ENCODE data around the gene CCDC117. TPM values are rescaled to one million over a fixed set of nuclear protein-coding genes. Genes with fewer than 3 reads are reported as not detected.
"Not testable (repeated sequence)": the region's sequence is repeated elsewhere in the genome, so short reads cannot be mapped to it uniquely, and the experiment has no call there.

Gene CCDC117
- total RNA-seq, 1 donor from 2014 or later: 16.2 TPM

- H3K4me3 ChIP-seq (ENCODE audit: low read length in 3 of 3): no peak overlapping the region
- H3K9me3 ChIP-seq (ENCODE audit: control insufficient read depth in 3 of 3, low read length in 3 of 3): no peaks in the 10 kb centered on the region
- no peak overlapping the region for H3K9ac ChIP-seq (ENCODE audit: low read depth in 1 of 3, low read length in 3 of 3)
- no peaks in the 10 kb centered on the region for H3K36me3 ChIP-seq (ENCODE audit: control insufficient read depth in 3 of 3, insufficient read depth in 3 of 3, low read length in 3 of 3)
- H3K4me1 ChIP-seq (ENCODE audit: control insufficient read depth in 3 of 3, insufficient read depth in 3 of 3, low read length in 3 of 3): peaks cover 17 to 40% (median 26%) of the 10 kb centered on the region in 3 donors
- H3K27ac ChIP-seq (ENCODE audit: low read depth, low read length): no peak overlapping the region
- no peaks in the 10 kb centered on the region for H3K27me3 ChIP-seq (ENCODE audit: control insufficient read depth in 3 of 3, insufficient read depth in 3 of 3, low read length in 3 of 3)
Measured at GRCh38 chr22:28815729-28816128, 43.2 kb downstream of the CCDC117 start.

DNA sequence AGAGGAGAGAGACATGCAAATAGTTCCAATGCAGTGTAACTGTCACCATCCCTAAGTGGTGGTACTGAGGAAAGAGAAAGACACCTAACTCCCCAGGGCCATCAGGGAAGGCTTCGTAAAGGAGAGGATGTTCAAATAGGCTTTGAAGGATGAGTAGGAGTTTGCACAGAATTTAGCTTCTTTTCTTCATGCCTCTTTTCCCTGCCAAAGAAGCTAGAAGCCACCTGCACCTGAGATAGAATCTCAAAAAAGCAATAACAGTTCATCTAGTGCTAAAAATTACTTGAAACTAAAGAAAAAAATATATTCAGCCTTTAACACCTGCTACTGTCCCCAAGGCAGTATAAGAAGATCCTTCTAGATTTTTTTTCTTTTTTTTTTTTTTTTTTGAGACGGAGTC, 44.6 kb downstream of the CCDC117 start:
- no peak overlapping the region for H3K9ac ChIP-seq (ENCODE audit: low read depth in 1 of 3, low read length in 3 of 3)
- no peaks in the 10 kb centered on the region for H3K9me3 ChIP-seq (ENCODE audit: control insufficient read depth in 3 of 3, low read length in 3 of 3)
- H3K4me1 ChIP-seq (ENCODE audit: control insufficient read depth in 3 of 3, insufficient read depth in 3 of 3, low read length in 3 of 3): peaks cover 17 to 35% (median 26%) of the 10 kb centered on the region in 3 donors

GRCh38 chr22:28817919-28818859, 45.7 kb downstream of the CCDC117 start:
- Histone ChIP-seq H3K36me3 (ENCODE audit: control insufficient read depth in 3 of 3, insufficient read depth in 3 of 3, low read length in 3 of 3) (no peaks in the 10 kb centered on the region), H3K4me3 (ENCODE audit: low read length in 3 of 3) (peak overlapping the region in 2 of 3 donors; percentile 9 to 14), H3K9ac (ENCODE audit: low read depth in 1 of 3, low read length in 3 of 3) (peak overlapping the region; percentile 37 to 66 (median 40))

More for the DNA sequence above, 44.6 kb downstream of the CCDC117 start:
- Histone ChIP-seq H3K36me3 (ENCODE audit: control insufficient read depth in 3 of 3, insufficient read depth in 3 of 3, low read length in 3 of 3) (no peaks in the 10 kb centered on the region), H3K4me3 (ENCODE audit: low read length in 3 of 3) (no peak overlapping the region), H3K27ac (ENCODE audit: low read depth, low read length) (no peak overlapping the region), H3K27me3 (ENCODE audit: control insufficient read depth in 3 of 3, insufficient read depth in 3 of 3, low read length in 3 of 3) (no peaks in the 10 kb centered on the region)

DNA sequence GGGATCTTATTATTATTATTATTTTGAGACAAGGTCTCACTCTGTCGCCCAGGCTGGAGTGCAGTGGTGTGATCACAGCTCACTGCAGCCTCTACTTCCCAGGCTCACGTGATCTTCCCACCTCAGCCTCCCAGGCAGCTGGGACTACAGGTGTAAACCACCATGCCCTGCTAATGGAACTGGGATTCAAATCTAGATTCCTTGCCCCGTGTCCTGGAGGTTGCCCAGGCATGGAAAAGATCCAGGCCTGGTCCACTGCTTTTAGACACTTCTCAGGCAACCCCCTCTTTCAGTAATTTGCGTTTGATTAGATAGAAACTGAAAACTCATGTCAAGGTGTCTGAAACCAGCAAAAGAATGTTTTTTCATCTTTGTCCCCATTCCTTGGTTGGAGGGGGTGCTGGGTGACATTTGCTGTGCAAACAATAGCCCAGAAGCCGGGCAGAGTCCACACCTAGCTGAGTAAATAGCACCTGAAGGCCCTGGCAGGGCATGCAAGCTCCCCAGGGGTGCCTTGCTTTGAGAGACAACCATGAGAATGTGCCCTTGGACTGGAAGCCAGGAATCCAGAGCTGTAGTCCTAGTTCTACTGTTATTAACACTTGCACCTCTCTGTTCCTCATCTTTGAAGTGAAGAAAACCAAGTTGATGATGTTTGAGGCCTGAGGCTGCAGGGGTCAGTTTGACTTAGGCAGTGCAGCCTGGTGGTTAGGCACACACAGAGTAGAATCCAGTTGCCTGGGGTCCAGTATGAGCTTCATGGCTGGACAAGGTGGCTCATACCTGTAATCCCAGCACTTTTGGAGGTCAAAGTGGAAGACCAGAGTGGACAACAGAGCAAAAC, 47.0 kb downstream of the CCDC117 start:
- H3K27me3 ChIP-seq (ENCODE audit: control insufficient read depth in 3 of 3, insufficient read depth in 3 of 3, low read length in 3 of 3): no peaks in the 10 kb centered on the region
- peaks cover 12 to 21% (median 17%) of the 10 kb centered on the region in 3 donors for H3K4me1 ChIP-seq (ENCODE audit: control insufficient read depth in 3 of 3, insufficient read depth in 3 of 3, low read length in 3 of 3)
- no peak overlapping the region for H3K9ac ChIP-seq (ENCODE audit: low read depth in 1 of 3, low read length in 3 of 3)
- H3K27ac ChIP-seq (ENCODE audit: low read depth, low read length): peak overlapping the region; percentile 11
- H3K36me3 ChIP-seq (ENCODE audit: control insufficient read depth in 3 of 3, insufficient read depth in 3 of 3, low read length in 3 of 3): no peaks in the 10 kb centered on the region
- H3K9me3 ChIP-seq (ENCODE audit: control insufficient read depth in 3 of 3, low read length in 3 of 3): no peaks in the 10 kb centered on the region
- H3K4me3 ChIP-seq (ENCODE audit: low read length in 3 of 3): no peak overlapping the region

More at GRCh38 chr22:28817919-28818859, 45.7 kb downstream of the CCDC117 start:
- Histone ChIP-seq H3K27me3 (ENCODE audit: control insufficient read depth in 3 of 3, insufficient read depth in 3 of 3, low read length in 3 of 3) (no peaks in the 10 kb centered on the region), H3K27ac (ENCODE audit: low read depth, low read length) (peak overlapping the region; percentile 11), H3K4me1 (ENCODE audit: control insufficient read depth in 3 of 3, insufficient read depth in 3 of 3, low read length in 3 of 3) (peaks cover 17 to 29% (median 21%) of the 10 kb centered on the region in 3 donors), H3K9me3 (ENCODE audit: control insufficient read depth in 3 of 3, low read length in 3 of 3) (no peaks in the 10 kb centered on the region)

DNA sequence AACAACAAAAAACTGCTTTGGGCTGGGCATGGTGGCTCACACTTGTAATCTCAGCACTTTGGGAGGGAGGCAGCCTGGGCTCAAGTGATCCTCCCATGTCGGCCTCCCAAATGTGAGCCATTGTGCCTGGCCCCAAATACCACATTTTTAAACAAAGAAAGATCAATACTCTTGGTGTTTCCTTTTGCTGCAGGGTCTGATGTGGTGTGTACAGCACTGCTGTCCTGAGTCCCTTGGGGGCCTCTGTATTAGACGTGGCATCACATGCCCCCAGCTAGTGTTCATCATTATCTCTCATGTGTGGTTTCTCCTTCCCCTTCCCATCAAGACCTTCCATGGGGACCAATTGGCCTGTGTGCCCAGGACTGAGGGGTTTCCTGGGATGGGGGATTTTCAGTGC, 48.4 kb downstream of the CCDC117 start:
- no peak overlapping the region for H3K4me3 ChIP-seq (ENCODE audit: low read length in 3 of 3)
- no peak overlapping the region for H3K27ac ChIP-seq (ENCODE audit: low read depth, low read length)
- H3K9me3 ChIP-seq (ENCODE audit: control insufficient read depth in 3 of 3, low read length in 3 of 3): no peaks in the 10 kb centered on the region
- H3K36me3 ChIP-seq (ENCODE audit: control insufficient read depth in 3 of 3, insufficient read depth in 3 of 3, low read length in 3 of 3): no peaks in the 10 kb centered on the region
- H3K9ac ChIP-seq (ENCODE audit: low read depth in 1 of 3, low read length in 3 of 3): no peak overlapping the region
- H3K27me3 ChIP-seq (ENCODE audit: control insufficient read depth in 3 of 3, insufficient read depth in 3 of 3, low read length in 3 of 3): no peaks in the 10 kb centered on the region
- peaks cover 12 to 21% (median 13%) of the 10 kb centered on the region in 3 donors for H3K4me1 ChIP-seq (ENCODE audit: control insufficient read depth in 3 of 3, insufficient read depth in 3 of 3, low read length in 3 of 3)

GRCh38 chr22:28821452-28821851, 49.0 kb downstream of the CCDC117 start:
- Histone ChIP-seq H3K9me3 (ENCODE audit: control insufficient read depth in 3 of 3, low read length in 3 of 3) (no peaks in the 10 kb centered on the region), H3K4me1 (ENCODE audit: control insufficient read depth in 3 of 3, insufficient read depth in 3 of 3, low read length in 3 of 3) (peaks cover 12 to 21% (median 13%) of the 10 kb centered on the region in 3 donors), H3K27me3 (ENCODE audit: control insufficient read depth in 3 of 3, insufficient read depth in 3 of 3, low read length in 3 of 3) (no peaks in the 10 kb centered on the region), H3K9ac (ENCODE audit: low read depth in 1 of 3, low read length in 3 of 3) (no peak overlapping the region), H3K36me3 (ENCODE audit: control insufficient read depth in 3 of 3, insufficient read depth in 3 of 3, low read length in 3 of 3) (no peaks in the 10 kb centered on the region), H3K27ac (ENCODE audit: low read depth, low read length) (no peak overlapping the region), H3K4me3 (ENCODE audit: low read length in 3 of 3) (no peak overlapping the region)

DNA sequence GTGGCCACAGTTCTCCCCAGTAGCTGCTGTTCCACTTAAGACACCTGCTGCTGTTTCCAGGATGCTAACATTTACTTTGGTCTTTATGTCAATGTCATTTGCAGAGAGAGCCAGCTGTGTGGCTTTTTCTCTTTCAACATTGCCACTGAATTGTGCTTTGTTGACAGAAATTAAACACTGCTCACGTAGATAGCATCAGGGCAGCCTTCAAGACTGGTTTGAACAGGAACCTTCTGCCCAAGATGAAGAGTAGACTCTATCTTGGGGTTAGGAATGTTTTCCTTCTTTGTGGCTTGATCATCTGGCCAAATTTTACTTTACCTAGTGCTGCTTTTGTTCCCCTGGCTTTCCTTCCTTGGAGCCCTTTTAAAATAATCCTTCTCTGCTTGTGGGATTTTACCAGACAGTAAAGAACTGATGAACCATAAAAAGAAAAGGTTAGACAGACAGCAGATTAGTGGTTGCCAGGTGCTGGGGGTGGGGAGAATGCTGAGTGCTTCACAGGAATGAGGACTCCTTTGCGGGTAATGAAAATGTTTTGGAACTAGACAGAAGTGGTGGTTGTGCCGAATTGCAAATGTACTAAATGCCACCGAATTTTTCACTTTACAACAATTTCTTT, 50.5 kb downstream of the CCDC117 start:
- Histone ChIP-seq H3K4me1 (ENCODE audit: control insufficient read depth in 3 of 3, insufficient read depth in 3 of 3, low read length in 3 of 3) (peaks cover 11 to 17% (median 12%) of the 10 kb centered on the region in 3 donors), H3K9ac (ENCODE audit: low read depth in 1 of 3, low read length in 3 of 3) (no peak overlapping the region), H3K27ac (ENCODE audit: low read depth, low read length) (no peak overlapping the region), H3K27me3 (ENCODE audit: control insufficient read depth in 3 of 3, insufficient read depth in 3 of 3, low read length in 3 of 3) (no peaks in the 10 kb centered on the region), H3K4me3 (ENCODE audit: low read length in 3 of 3) (no peak overlapping the region), H3K9me3 (ENCODE audit: control insufficient read depth in 3 of 3, low read length in 3 of 3) (no peaks in the 10 kb centered on the region), H3K36me3 (ENCODE audit: control insufficient read depth in 3 of 3, insufficient read depth in 3 of 3, low read length in 3 of 3) (no peaks in the 10 kb centered on the region)

- not testable (repeated sequence) for H3K4me1 ChIP-seq (ENCODE audit: control insufficient read depth in 3 of 3, insufficient read depth in 3 of 3, low read length in 3 of 3)
Measured at GRCh38 chr22:28824455-28824854, 52.0 kb downstream of the CCDC117 start.

DNA sequence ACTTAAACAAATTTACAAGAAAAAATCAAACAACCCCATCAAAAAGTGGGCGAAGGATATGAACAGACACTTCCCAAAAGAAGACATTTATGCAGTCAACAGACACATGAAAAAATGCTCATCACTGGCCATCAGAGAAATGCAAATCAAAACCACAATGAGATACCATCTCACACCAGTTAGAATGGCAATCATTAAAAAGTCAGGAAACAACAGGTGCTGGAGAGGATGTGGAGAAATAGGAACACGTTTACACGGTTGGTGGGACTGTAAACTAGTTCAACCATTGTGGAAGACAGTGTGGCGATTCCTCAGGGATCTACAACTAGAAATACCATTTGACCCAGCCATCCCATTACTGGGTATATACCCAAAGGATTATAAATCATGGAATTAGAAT, 53.9 kb downstream of the CCDC117 start:
- not testable (repeated sequence) for H3K9me3 ChIP-seq (ENCODE audit: control insufficient read depth in 3 of 3, low read length in 3 of 3); H3K36me3 ChIP-seq (ENCODE audit: control insufficient read depth in 3 of 3, insufficient read depth in 3 of 3, low read length in 3 of 3); H3K9ac ChIP-seq (ENCODE audit: low read depth in 1 of 3, low read length in 3 of 3); H3K4me3 ChIP-seq (ENCODE audit: low read length in 3 of 3); H3K27ac ChIP-seq (ENCODE audit: low read depth, low read length); H3K27me3 ChIP-seq (ENCODE audit: control insufficient read depth in 3 of 3, insufficient read depth in 3 of 3, low read length in 3 of 3)
- H3K4me1 ChIP-seq (ENCODE audit: control insufficient read depth in 3 of 3, insufficient read depth in 3 of 3, low read length in 3 of 3): peaks cover 0 to 11% (median 3%) of the 10 kb centered on the region in 3 donors

More at GRCh38 chr22:28824455-28824854, 52.0 kb downstream of the CCDC117 start:
- not testable (repeated sequence) for H3K36me3 ChIP-seq (ENCODE audit: control insufficient read depth in 3 of 3, insufficient read depth in 3 of 3, low read length in 3 of 3); H3K9me3 ChIP-seq (ENCODE audit: control insufficient read depth in 3 of 3, low read length in 3 of 3); H3K27ac ChIP-seq (ENCODE audit: low read depth, low read length); H3K4me3 ChIP-seq (ENCODE audit: low read length in 3 of 3); H3K9ac ChIP-seq (ENCODE audit: low read depth in 1 of 3, low read length in 3 of 3); H3K27me3 ChIP-seq (ENCODE audit: control insufficient read depth in 3 of 3, insufficient read depth in 3 of 3, low read length in 3 of 3)

All from skeletal muscle tissue (tissue), 4 donors.